Activated CD8-positive, alpha-beta T cell treated with anti-CD3 and anti-CD28 coated beads, Interleukin-2, amount 10 ng/mL, durations not matched to agents 7 days and 5 days (primary cell): ENCODE results near the gene ARHGEF6. TPM values are rescaled to one million over a fixed set of nuclear protein-coding genes. Genes with fewer than 3 reads are reported as not detected.

Source experiments
- ATAC-seq: fragments of 150-1000 bp; cut with Tn5 transposase; one replicate; pipeline ENCODE4 v1.10.0; 2021; ENCODE audit warnings: moderate library complexity
- CTCF ChIA-PET: fragments of 350-600 bp; sonication (Branson Sonifier 250); formaldehyde crosslinking; loops from one replicate; lab custom pipeline; 2021; ENCODE audit warnings: antibody characterized with exemption; lab: Charles Lee
- POLR2A ChIA-PET: fragments of 350-600 bp; sonication (Branson Sonifier 250); formaldehyde crosslinking; loops from one replicate; lab custom pipeline; 2021; ENCODE audit warnings: antibody characterized with exemption; lab: Charles Lee
- DNase-seq: peaks from one replicate; pipeline ENCODE4 v3.0.0-alpha.2; 2020
- H3K27ac Mint-ChIP-seq: one replicate; pipeline ENCODE4 v1.8.0; 2021; ENCODE audit warnings: mild to moderate bottlenecking, mixed read lengths
- H3K27me3 Mint-ChIP-seq: one replicate; pipeline ENCODE4 v1.8.0; 2021; ENCODE audit warnings: low read depth, mixed read lengths
- H3K36me3 Mint-ChIP-seq: one replicate; pipeline ENCODE4 v1.8.0; 2021; ENCODE audit warnings: low read depth, mixed read lengths
- H3K4me1 Mint-ChIP-seq: one replicate; pipeline ENCODE4 v1.8.0; 2021; ENCODE audit warnings: low read depth, mixed read lengths
- H3K4me3 Mint-ChIP-seq: one replicate; pipeline ENCODE4 v1.8.0; 2021; ENCODE audit warnings: mild to moderate bottlenecking, mixed read lengths
- H3K9me3 Mint-ChIP-seq: one replicate; pipeline ENCODE4 v1.8.0; 2022; ENCODE audit warnings: mixed read lengths; ENCODE audit not compliant: insufficient read depth
- total RNA-seq, 2 experiments: library from RNA; stranded (reverse); gene quantifications; one replicate each; pipeline ENCODE4 v1.2.3, GENCODE V29; 2021

The ARHGEF6 gene
- total RNA-seq, 2 experiments from 2014 or later: 97.8 to 99.0 TPM

- H3K27ac Mint-ChIP-seq: no peak overlapping the region
- no peaks in the 10 kb centered on the region for H3K27me3 Mint-ChIP-seq
- CTCF ChIA-PET: interaction anchor here (1.2 to 1.4 kb wide), 2 partner anchors 8 to 29 kb away, joined by 3 read pairs; no protein-coding TSS in a partner anchor
- H3K4me3 Mint-ChIP-seq: no peak overlapping the region
- peaks cover 26% of the 10 kb centered on the region for H3K36me3 Mint-ChIP-seq
- no peak for DNase-seq
- H3K4me1 Mint-ChIP-seq: peaks cover 88% of the 10 kb centered on the region
- POLR2A ChIA-PET: no interaction called here
- no peaks in the 10 kb centered on the region for H3K9me3 Mint-ChIP-seq
- no peak for ATAC-seq
These were observed 160.0 kb downstream of the ARHGEF6 start for GRCh38 chrX:136620780-136621179.

DNA sequence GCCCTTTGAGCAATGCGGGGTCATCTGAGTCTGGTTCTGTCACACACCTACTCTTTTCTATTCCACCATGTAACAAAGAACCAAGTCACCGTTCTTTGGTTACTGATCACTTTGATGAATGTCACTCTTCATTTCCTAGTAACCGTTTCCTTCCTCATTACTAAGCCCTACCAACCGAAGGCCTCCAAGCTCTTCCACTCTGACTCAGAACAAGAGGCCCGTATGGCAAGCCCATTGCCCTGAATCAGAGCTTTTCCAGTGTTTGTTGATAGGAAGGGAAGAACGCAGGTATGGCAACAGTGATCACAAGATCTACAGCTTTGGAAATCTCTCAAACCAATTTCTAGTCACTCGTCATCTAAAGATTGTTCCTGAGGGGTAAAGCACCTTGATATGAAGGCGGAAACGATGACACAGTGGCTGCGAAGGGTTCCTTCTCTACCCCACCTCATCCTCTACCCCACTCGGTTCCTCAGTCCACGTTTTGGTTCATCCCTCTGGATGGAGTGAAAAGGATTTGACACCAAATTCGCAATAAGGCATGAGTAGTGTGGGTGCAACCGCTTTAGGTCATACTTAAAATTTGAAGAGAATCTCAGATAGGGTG lies 160.7 kb downstream of the ARHGEF6 start:
- Mint-ChIP-seq H3K36me3 (peaks cover 30% of the 10 kb centered on the region), H3K27me3 (no peaks in the 10 kb centered on the region), H3K27ac (peak overlapping the region; percentile 60), H3K9me3 (no peaks in the 10 kb centered on the region), H3K4me3 (no peak overlapping the region), H3K4me1 (peaks cover 84% of the 10 kb centered on the region)
- DNase-seq (peak; percentile 35), ATAC-seq (peak; percentile 57)
- ChIA-PET CTCF (interaction anchor here (1.4 kb wide), 1 partner anchor 9 kb away, joined by 3 read pairs; no protein-coding TSS in a partner anchor), POLR2A (interaction anchor here (0.9 kb wide), 1 partner anchor 8 kb away, joined by 3 read pairs; no protein-coding TSS in a partner anchor)

DNA sequence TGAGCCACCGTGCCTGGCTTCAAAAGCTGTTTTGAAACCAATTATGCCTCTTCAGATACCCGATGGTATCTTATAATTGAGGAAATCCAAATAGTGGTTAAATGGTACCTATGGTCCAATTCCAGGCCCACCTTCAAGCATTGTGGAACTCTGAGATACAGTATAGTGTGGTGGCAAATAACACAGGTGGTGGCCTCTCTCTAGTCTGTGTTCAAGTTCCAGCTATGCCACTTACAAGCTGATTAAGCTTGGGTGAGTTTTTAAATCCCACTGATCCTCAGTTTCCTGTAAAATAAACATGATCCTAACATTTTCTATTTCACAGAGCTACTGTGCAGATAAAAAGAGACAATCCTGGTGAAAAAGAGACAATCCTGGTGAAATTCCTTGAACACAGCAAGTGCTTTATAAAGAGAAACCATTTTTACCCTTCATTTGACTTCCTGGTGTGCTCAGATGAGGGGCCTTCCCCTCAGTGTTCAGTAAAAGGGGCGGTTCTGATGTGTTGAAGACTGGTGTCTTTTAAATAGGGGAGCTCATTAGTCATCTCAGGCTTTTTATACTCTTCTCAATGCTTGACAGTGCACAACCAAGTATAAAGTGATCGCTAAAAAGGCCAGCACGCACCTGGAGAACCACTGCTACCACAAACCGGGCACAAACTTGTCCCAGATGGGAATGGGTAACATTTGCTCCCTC lies 163.6 kb downstream of the ARHGEF6 start:
- H3K36me3 Mint-ChIP-seq: peaks cover 21% of the 10 kb centered on the region
- DNase-seq (peak; percentile 43), ATAC-seq (peak; percentile 83)
- H3K4me3 Mint-ChIP-seq: no peak overlapping the region
- peak overlapping the region; percentile 83 for H3K27ac Mint-ChIP-seq
- POLR2A ChIA-PET: interaction anchor here (0.5 to 1.3 kb wide), 4 partner anchors 9 to 27 kb away, joined by 3 to 9 read pairs (median 4); no protein-coding TSS in a partner anchor
- H3K4me1 Mint-ChIP-seq: peaks cover 55% of the 10 kb centered on the region
- CTCF ChIA-PET: interaction anchor here (1.0 to 2.5 kb wide), 6 partner anchors 9 to 80 kb away, joined by 4 to 10 read pairs (median 6); no protein-coding TSS in a partner anchor
- H3K9me3 Mint-ChIP-seq: no peaks in the 10 kb centered on the region
- no peaks in the 10 kb centered on the region for H3K27me3 Mint-ChIP-seq

Other genes with a start within 250 kb of the ARHGEF6 start
- not detected for gene VGLL1, start 248.7 kb downstream of the ARHGEF6 start, total RNA-seq
- gene CD40LG, start 132.8 kb downstream of the ARHGEF6 start, total RNA-seq: 1 to 10 TPM; 4.7 to 5.1 TPM
- gene RBMX, start 99.8 kb upstream of the ARHGEF6 start, total RNA-seq: 100 to 1,000 TPM; 265 to 276 TPM